T-helper 17 cell (primary cell): ENCODE results near the gene METTL21C. TPM values are rescaled to one million over a fixed set of nuclear protein-coding genes. Genes with fewer than 3 reads are reported as not detected.
A peak's percentile ranks its signal among the peaks of the same experiment; 100 is the strongest.

ENCODE experiments used
- ATAC-seq: fragments of 150-1000 bp; cut with Tn5 transposase; 2 replicates; pipeline ENCODE4 v1.10.0; 2021; ENCODE audit warnings: mild to moderate bottlenecking, moderate library complexity
- DNase-seq, 3 donors: peaks; one replicate each; pipeline versions ENCODE4 v3.0.0 to v3.0.0-alpha.2; 2020 to 2021
- H3K9me3 ChIP-seq: one replicate; pipeline ENCODE4 v1.7.0; 2013; ENCODE audit warnings: low read length, mild to moderate bottlenecking; ENCODE audit not compliant: control insufficient read depth, poor library complexity, severe bottlenecking
- H3K27ac Mint-ChIP-seq: one replicate; pipeline ENCODE4 v1.8.0; 2022; ENCODE audit warnings: mild to moderate bottlenecking, moderate library complexity, mixed read lengths
- H3K27me3 Mint-ChIP-seq: one replicate; pipeline ENCODE4 v1.8.0; 2022; ENCODE audit warnings: mixed read lengths
- H3K36me3 Mint-ChIP-seq: one replicate; pipeline ENCODE4 v1.8.0; 2022; ENCODE audit warnings: low read depth, mixed read lengths
- H3K4me1 Mint-ChIP-seq: one replicate; pipeline ENCODE4 v1.8.0; 2022; ENCODE audit warnings: mild to moderate bottlenecking, mixed read lengths
- H3K4me3 Mint-ChIP-seq: one replicate; pipeline ENCODE4 v1.8.0; 2022; ENCODE audit warnings: mild to moderate bottlenecking, moderate library complexity, mixed read lengths
- total RNA-seq, 4 donors: library from RNA in 2 of 4; stranded (reverse) in 2 of 4; gene quantifications; one replicate each; pipeline ENCODE4 v1.2.3 and lab custom pipeline; 2022 to 2026

The METTL21C gene
- total RNA-seq, 2 donors from 2014 or later = not detected

GRCh38 chr13:102690883-102691282 lies 4.0 kb downstream of the METTL21C start:
- peaks cover 2% of the 10 kb centered on the region for H3K4me1 Mint-ChIP-seq
- peaks cover 2% of the 10 kb centered on the region for H3K36me3 Mint-ChIP-seq
- ATAC-seq (no peak), DNase-seq (no peak)
- H3K27me3 Mint-ChIP-seq = peaks cover 30% of the 10 kb centered on the region
- no peaks in the 10 kb centered on the region for H3K9me3 ChIP-seq
- no peak overlapping the region for H3K27ac Mint-ChIP-seq
- H3K4me3 Mint-ChIP-seq = no peak overlapping the region

- no peaks in the 10 kb centered on the region for H3K9me3 ChIP-seq
- Mint-ChIP-seq H3K4me3 (no peak overlapping the region), H3K36me3 (peaks cover 2% of the 10 kb centered on the region), H3K27me3 (peaks cover 14% of the 10 kb centered on the region), H3K27ac (no peak overlapping the region), H3K4me1 (peaks cover 2% of the 10 kb centered on the region)
- ATAC-seq = no peak
- no peak for DNase-seq
These were observed 6.4 kb downstream of the METTL21C start for GRCh38 chr13:102688306-102688973.

- no peaks in the 10 kb centered on the region for H3K9me3 ChIP-seq
- peaks cover 2% of the 10 kb centered on the region for H3K36me3 Mint-ChIP-seq
- H3K27me3 Mint-ChIP-seq = peaks cover 9% of the 10 kb centered on the region
- H3K27ac Mint-ChIP-seq = no peak overlapping the region
- peaks cover 5% of the 10 kb centered on the region for H3K4me1 Mint-ChIP-seq
- no peak for DNase-seq
- no peak for ATAC-seq
- no peak overlapping the region for H3K4me3 Mint-ChIP-seq
These were observed 7.3 kb downstream of the METTL21C start for GRCh38 chr13:102687520-102687919.

- ATAC-seq (peak; percentile 47), DNase-seq (no peak)
- Mint-ChIP-seq H3K4me1 (peaks cover 9% of the 10 kb centered on the region), H3K36me3 (no peaks in the 10 kb centered on the region), H3K27ac (no peak overlapping the region), H3K27me3 (no peaks in the 10 kb centered on the region), H3K4me3 (no peak overlapping the region)
- H3K9me3 ChIP-seq = no peaks in the 10 kb centered on the region
These were observed 8.8 kb downstream of the METTL21C start for GRCh38 chr13:102686024-102686423.

GRCh38 chr13:102683637-102684036 lies 11.2 kb downstream of the METTL21C start:
- Mint-ChIP-seq H3K4me3 (no peak overlapping the region), H3K4me1 (peaks cover 17% of the 10 kb centered on the region), H3K27ac (no peak overlapping the region), H3K36me3 (no peaks in the 10 kb centered on the region), H3K27me3 (no peaks in the 10 kb centered on the region)
- ATAC-seq (no peak), DNase-seq (no peak)
- H3K9me3 ChIP-seq = no peaks in the 10 kb centered on the region

- ATAC-seq (no peak), DNase-seq (no peak)
- Mint-ChIP-seq H3K27ac (no peak overlapping the region), H3K27me3 (no peaks in the 10 kb centered on the region), H3K4me1 (peaks cover 19% of the 10 kb centered on the region), H3K36me3 (peaks cover 2% of the 10 kb centered on the region), H3K4me3 (no peak overlapping the region)
- H3K9me3 ChIP-seq = no peaks in the 10 kb centered on the region
These were observed 12.1 kb downstream of the METTL21C start for GRCh38 chr13:102682727-102683126.

GRCh38 chr13:102682211-102682610 lies 12.6 kb downstream of the METTL21C start:
- H3K27ac Mint-ChIP-seq = no peak overlapping the region
- no peak for ATAC-seq
- no peak overlapping the region for H3K4me3 Mint-ChIP-seq
- peaks cover 23% of the 10 kb centered on the region for H3K4me1 Mint-ChIP-seq
- H3K27me3 Mint-ChIP-seq = no peaks in the 10 kb centered on the region
- H3K36me3 Mint-ChIP-seq = peaks cover 7% of the 10 kb centered on the region
- no peaks in the 10 kb centered on the region for H3K9me3 ChIP-seq
- DNase-seq = no peak

GRCh38 chr13:102680842-102681740 lies 13.8 kb downstream of the METTL21C start:
- Mint-ChIP-seq H3K4me1 (peaks cover 22% of the 10 kb centered on the region), H3K27ac (peak overlapping the region; percentile 47), H3K36me3 (peaks cover 7% of the 10 kb centered on the region), H3K27me3 (no peaks in the 10 kb centered on the region), H3K4me3 (no peak overlapping the region)
- no peaks in the 10 kb centered on the region for H3K9me3 ChIP-seq
- ATAC-seq (peak; percentile 75), DNase-seq (no peak)

- H3K4me3 Mint-ChIP-seq = no peak overlapping the region
- H3K36me3 Mint-ChIP-seq = peaks cover 7% of the 10 kb centered on the region
- ATAC-seq = no peak
- H3K9me3 ChIP-seq = no peaks in the 10 kb centered on the region
- H3K27me3 Mint-ChIP-seq = no peaks in the 10 kb centered on the region
- peaks cover 22% of the 10 kb centered on the region for H3K4me1 Mint-ChIP-seq
- H3K27ac Mint-ChIP-seq = peak overlapping the region; percentile 47
- no peak for DNase-seq
These were observed 14.6 kb downstream of the METTL21C start for GRCh38 chr13:102680133-102680717.

- DNase-seq (no peak), ATAC-seq (no peak)
- peaks cover 7% of the 10 kb centered on the region for H3K36me3 Mint-ChIP-seq
These were observed 15.3 kb downstream of the METTL21C start for GRCh38 chr13:102679449-102680132.

GRCh38 chr13:102678339-102679107 lies 16.3 kb downstream of the METTL21C start:
- DNase-seq (no peak), ATAC-seq (no peak)
- Mint-ChIP-seq H3K27ac (no peak overlapping the region), H3K36me3 (peaks cover 7% of the 10 kb centered on the region), H3K4me1 (peaks cover 22% of the 10 kb centered on the region), H3K4me3 (no peak overlapping the region), H3K27me3 (no peaks in the 10 kb centered on the region)
- no peaks in the 10 kb centered on the region for H3K9me3 ChIP-seq

More at GRCh38 chr13:102679449-102680132, 15.3 kb downstream of the METTL21C start:
- Mint-ChIP-seq H3K27ac (peak overlapping the region; percentile 47), H3K4me3 (no peak overlapping the region), H3K4me1 (peaks cover 22% of the 10 kb centered on the region), H3K27me3 (no peaks in the 10 kb centered on the region)
- H3K9me3 ChIP-seq = no peaks in the 10 kb centered on the region

- H3K36me3 Mint-ChIP-seq = peaks cover 7% of the 10 kb centered on the region
- H3K4me1 Mint-ChIP-seq = peaks cover 19% of the 10 kb centered on the region
- ATAC-seq (no peak), DNase-seq (no peak)
- H3K9me3 ChIP-seq = no peaks in the 10 kb centered on the region
- H3K4me3 Mint-ChIP-seq = no peak overlapping the region
- H3K27ac Mint-ChIP-seq = no peak overlapping the region
- H3K27me3 Mint-ChIP-seq = no peaks in the 10 kb centered on the region
These were observed 17.7 kb downstream of the METTL21C start for GRCh38 chr13:102677122-102677521.
